Measurements from ENCODE around the gene RAB6C. TPM values are rescaled to one million over a fixed set of nuclear protein-coding genes. Genes with fewer than 3 reads are reported as not detected.
"Not testable (repeated sequence)": the region's sequence is repeated elsewhere in the genome, so short reads cannot be mapped to it uniquely, and the experiment has no call there.

Gene RAB6C
- 1.9 TPM for total RNA-seq (ENCODE audit: insufficient read depth, low replicate concordance)

GRCh38 chr2:129979629-129980155 lies at the start of gene RAB6C:
TSS of gene RAB6C (plus strand) at chr2:129979666. CDS start at chr2:129980116, 450 bp downstream.
- DNase-seq (ENCODE audit: low spot score), result peak; percentile 27

GRCh38 chr2:129930451-129930850 lies 49.0 kb upstream of the RAB6C start:
- peak; percentile 5 for DNase-seq (ENCODE audit: low spot score)

GRCh38 chr2:129933387-129933786 lies 46.1 kb upstream of the RAB6C start:
- not testable (repeated sequence) for DNase-seq (ENCODE audit: low spot score)

- DNase-seq (ENCODE audit: low spot score), result peak; percentile 32
Measured at GRCh38 chr2:129934044-129934822, 45.2 kb upstream of the RAB6C start.

- peak; percentile 27 for DNase-seq (ENCODE audit: low spot score)
Measured at GRCh38 chr2:129935118-129935517, 44.3 kb upstream of the RAB6C start.

- no peak for DNase-seq (ENCODE audit: low spot score)
Measured at GRCh38 chr2:129936334-129936934, 43.0 kb upstream of the RAB6C start.

- not testable (repeated sequence) for DNase-seq (ENCODE audit: low spot score)
Measured at GRCh38 chr2:129938850-129939471, 40.5 kb upstream of the RAB6C start.

GRCh38 chr2:129943456-129943855 lies 36.0 kb upstream of the RAB6C start:
- not testable (repeated sequence) for DNase-seq (ENCODE audit: low spot score)

- no peak for DNase-seq (ENCODE audit: low spot score)
Measured at GRCh38 chr2:129945557-129945956, 33.9 kb upstream of the RAB6C start.

GRCh38 chr2:129947712-129948111 lies 31.8 kb upstream of the RAB6C start:
- DNase-seq (ENCODE audit: low spot score), result not testable (repeated sequence)

- not testable (repeated sequence) for DNase-seq (ENCODE audit: low spot score)
Measured at GRCh38 chr2:129956171-129956570, 23.3 kb upstream of the RAB6C start.

- peak; percentile 37 for DNase-seq (ENCODE audit: low spot score)
Measured at GRCh38 chr2:129957891-129958290, 21.6 kb upstream of the RAB6C start.

GRCh38 chr2:129958736-129959135 lies 20.7 kb upstream of the RAB6C start:
- DNase-seq (ENCODE audit: low spot score), result not testable (repeated sequence)

- DNase-seq (ENCODE audit: low spot score), result not testable (repeated sequence)
Measured at GRCh38 chr2:129968605-129969004, 10.9 kb upstream of the RAB6C start.

GRCh38 chr2:129975016-129975774 lies 4.3 kb upstream of the RAB6C start:
- no peak for DNase-seq (ENCODE audit: low spot score)

- DNase-seq (ENCODE audit: low spot score), result not testable (repeated sequence)
Measured at GRCh38 chr2:129976969-129977368, 2.5 kb upstream of the RAB6C start.

GRCh38 chr2:129977986-129978385 lies 1.5 kb upstream of the RAB6C start:
- no peak for DNase-seq (ENCODE audit: low spot score)

- not testable (repeated sequence) for DNase-seq (ENCODE audit: low spot score)
Measured at GRCh38 chr2:129980246-129980645, 780 bp downstream of the RAB6C start.

GRCh38 chr2:129981689-129982088 lies 2.2 kb downstream of the RAB6C start:
- not testable (repeated sequence) for DNase-seq (ENCODE audit: low spot score)

GRCh38 chr2:129984426-129984825 lies 5.0 kb downstream of the RAB6C start:
- DNase-seq (ENCODE audit: low spot score), result no peak

- not testable (repeated sequence) for DNase-seq (ENCODE audit: low spot score)
Measured at GRCh38 chr2:129992415-129993006, 13.0 kb downstream of the RAB6C start.
